Adipose tissue (tissue), 3 donors: ENCODE data around the gene SCGB1C2. TPM values are rescaled to one million over a fixed set of nuclear protein-coding genes. Genes with fewer than 3 reads are reported as not detected.
"Not testable (repeated sequence)": the region's sequence is repeated elsewhere in the genome, so short reads cannot be mapped to it uniquely, and the experiment has no call there.

Experiments
- H3K27ac ChIP-seq: one replicate; pipeline ENCODE4 v1.5.1; 2013; ENCODE audit warnings: low read depth, low read length
- WGBS, 3 donors: extraction: QIAGEN DNeasy Blood & Tissue Kit; methylation state at CpG; one replicate each; pipeline ENCODE4 v1.1.7; 2013; 5-methylcytosine and 5-hydroxymethylcytosine counted together
- polyA plus RNA-seq, 3 donors: library from polyadenylated mRNA; stranded (reverse); fragments of 200-250 nt; gene quantifications; one replicate each; pipeline ENCODE4 v1.2.3, GENCODE V29; 2013
- donor health status: healthy with polysubstance abuse.
- donor health status: Bipolar disorder and iron deficiency.
- donor health status: healthy.

The SCGB1C2 gene
- polyA plus RNA-seq, result under 1 TPM in 1 of 3 donors, not detected in 2; 0.43 TPM

- not testable (repeated sequence) for H3K27ac ChIP-seq
- WGBS, 3 donors, result 57 to 85% (median 81%) methylated on average over 4 to 9 of the region's 16 CpGs
Measured at GRCh38 chr17:137166-137807, at the start of gene SCGB1C2. Gene SCGB1C2, plus strand, starts transcription at chr17:137569. Its CDS starts 22 bp downstream, at chr17:137591.

DNA sequence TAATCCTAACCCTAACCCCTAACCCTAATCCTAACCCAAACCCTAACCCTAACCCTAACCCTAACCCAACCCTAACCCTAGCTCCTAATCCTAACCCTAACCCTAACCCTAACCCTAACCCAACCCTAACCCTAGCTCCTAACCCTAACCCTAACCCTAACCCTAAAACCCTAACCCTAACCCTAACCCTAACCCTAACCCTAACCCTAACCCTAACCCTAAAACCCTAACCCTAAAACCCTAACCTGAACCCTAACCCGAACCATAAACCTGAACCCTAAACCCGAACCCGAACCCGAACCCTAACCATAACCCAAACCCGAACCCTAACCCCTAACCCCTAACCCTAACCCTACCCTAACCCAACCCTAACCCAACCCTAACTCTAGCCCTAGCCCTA lies 24.3 kb upstream of the SCGB1C2 start:
- no CpG with 5 or more reads among the region's 5 CpGs for WGBS, 3 donors
- not testable (repeated sequence) for H3K27ac ChIP-seq

DNA sequence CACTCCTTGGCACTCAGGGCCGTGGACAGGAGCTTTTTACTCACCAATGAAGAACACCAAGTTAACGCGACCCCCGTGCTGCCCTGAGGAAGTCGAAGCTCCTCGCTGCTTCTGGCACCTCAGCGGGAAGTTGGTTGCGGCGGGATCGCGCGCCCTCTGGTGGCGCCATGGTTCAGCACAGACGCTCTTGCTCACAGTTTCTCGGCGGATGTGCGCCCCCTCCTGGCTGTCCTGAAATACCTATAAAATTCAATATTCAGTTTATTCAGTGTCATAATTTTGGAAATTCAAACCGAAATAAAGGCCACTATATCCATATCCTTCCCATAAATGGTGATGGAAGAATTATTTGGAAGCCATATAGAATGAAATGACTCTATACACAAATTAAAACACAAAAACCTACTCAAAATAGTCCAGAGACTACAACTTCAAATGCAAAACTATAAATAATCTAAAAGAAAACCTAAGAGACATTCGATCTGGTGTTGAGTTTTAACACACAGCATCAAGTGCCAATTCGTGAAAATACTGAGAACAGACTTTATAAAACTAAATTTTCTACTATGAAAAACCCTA lies 18.9 kb upstream of the SCGB1C2 start:
- 0 to 2% (median 1%) methylated on average over 16 to 19 of the region's 20 CpGs for WGBS, 3 donors
- not testable (repeated sequence) for H3K27ac ChIP-seq

- WGBS, 3 donors, result 88 to 92% methylated on average over 13 to 16 of the region's 40 CpGs; no CpG with 5 or more reads in 1 of the 3 donors
Measured at GRCh38 chr17:133932-134331, 3.4 kb upstream of the SCGB1C2 start.

DNA sequence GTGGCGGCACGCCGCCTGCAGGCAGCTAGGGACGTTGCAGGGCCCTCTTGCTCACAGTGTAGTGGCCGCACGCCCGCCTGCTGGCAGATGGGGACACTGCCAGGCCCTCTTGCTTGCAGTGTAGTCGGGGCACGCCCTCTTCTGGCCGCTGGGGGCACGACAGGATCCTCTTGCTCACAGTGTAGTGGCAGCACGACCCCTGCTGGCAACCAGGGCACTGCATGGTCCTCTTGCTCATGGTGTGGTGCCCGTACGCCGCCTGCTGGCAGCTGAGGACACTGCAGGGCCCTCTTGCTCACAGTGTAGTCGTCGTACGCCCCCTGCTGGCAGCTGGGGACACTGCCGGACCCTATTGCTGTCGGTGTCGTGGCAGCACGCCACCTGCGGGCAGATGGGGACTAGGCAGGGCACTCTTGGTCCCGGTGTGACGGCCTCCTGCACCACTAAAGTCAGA lies 3.0 kb upstream of the SCGB1C2 start:
- not testable (repeated sequence) for H3K27ac ChIP-seq
- WGBS, 3 donors, result 56 to 75% (median 74%) methylated on average over 7 to 9 of the region's 25 CpGs

More at GRCh38 chr17:133932-134331, 3.4 kb upstream of the SCGB1C2 start:
- not testable (repeated sequence) for H3K27ac ChIP-seq

DNA sequence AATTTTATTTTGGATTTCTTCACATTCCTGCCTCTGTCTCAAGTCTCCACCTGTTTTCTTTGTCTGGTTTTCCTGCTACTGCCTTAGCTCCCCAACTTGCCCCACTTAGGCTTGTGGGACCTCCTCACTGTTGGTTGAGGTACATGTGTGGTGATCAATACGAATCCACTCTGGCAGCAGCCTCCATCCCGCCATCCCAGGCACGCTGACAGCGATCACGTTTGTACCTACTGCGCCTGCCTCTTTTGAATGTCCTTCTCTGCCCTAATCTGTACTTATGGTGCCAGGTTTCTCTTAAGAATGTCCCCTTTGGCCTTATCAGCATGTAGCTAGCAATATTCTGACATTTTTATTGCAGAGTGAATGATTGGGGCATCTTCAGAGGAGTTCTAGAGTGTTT lies 2.3 kb upstream of the SCGB1C2 start:
- H3K27ac ChIP-seq, result not testable (repeated sequence)
- WGBS, 3 donors, result 68 to 78% (median 76%) methylated on average over 6 of the region's 6 CpGs

- H3K27ac ChIP-seq, result not testable (repeated sequence)
- WGBS, 3 donors, result no CpG with 5 or more reads among the region's 1 CpG
Measured at GRCh38 chr17:135895-136294, 1.5 kb upstream of the SCGB1C2 start.

DNA sequence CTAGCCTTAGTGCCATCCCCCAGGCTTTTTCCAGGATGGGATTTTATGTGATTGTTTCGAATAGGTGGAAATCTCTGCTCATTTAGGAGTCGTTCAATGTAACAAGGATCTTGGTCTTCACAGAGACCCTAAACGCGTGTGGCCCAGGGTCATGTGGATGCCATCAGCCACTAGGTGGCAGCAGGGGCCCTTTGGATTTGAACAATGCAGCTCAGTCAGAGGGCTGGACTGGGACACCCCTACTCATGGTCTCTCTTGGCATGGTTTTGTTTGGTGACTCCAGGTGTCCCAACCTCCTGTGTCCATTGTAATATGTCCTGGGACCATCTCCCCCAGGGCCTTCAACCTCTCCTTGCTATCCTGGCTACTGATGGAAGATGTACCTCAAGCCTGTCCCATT lies 838 bp upstream of the SCGB1C2 start:
- H3K27ac ChIP-seq, result not testable (repeated sequence)
- 0 to 7% (median 1%) methylated on average over 3 of the region's 4 CpGs for WGBS, 3 donors

- not testable (repeated sequence) for H3K27ac ChIP-seq
- 69 to 80% (median 69%) methylated on average over 18 to 19 of the region's 22 CpGs for WGBS, 3 donors
Measured at GRCh38 chr17:139401-140205, 2.2 kb downstream of the SCGB1C2 start.

DNA sequence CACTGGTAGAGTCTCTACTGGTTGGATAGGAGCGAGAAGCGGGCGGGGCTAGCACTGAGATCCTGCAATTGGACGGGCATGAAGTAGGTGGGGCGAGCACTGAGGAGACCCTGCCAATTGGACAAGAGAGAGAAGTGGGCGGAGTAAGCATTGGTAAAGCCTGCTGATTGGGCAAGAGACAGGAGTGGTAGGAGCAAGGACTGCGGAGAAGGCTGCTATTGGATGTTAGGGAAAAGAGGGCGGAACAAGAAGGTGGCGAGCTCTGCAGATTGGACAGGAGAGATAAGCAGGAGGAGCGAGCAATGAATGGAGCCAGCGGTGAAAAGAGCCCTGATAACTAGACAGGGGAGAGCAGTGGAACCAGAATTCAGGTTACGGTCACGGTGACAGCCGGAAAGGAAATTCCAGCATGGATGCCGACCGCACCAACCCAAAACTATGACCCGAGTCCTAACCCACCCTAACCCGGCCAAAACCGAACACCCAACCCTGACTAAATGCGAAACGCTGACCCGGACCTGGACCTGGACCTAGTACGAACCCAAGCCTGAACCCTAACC lies 4.8 kb downstream of the SCGB1C2 start:
- 93 to 95% (median 93%) methylated on average over 23 of the region's 23 CpGs for WGBS, 3 donors
- H3K27ac ChIP-seq, result no peak overlapping the region

DNA sequence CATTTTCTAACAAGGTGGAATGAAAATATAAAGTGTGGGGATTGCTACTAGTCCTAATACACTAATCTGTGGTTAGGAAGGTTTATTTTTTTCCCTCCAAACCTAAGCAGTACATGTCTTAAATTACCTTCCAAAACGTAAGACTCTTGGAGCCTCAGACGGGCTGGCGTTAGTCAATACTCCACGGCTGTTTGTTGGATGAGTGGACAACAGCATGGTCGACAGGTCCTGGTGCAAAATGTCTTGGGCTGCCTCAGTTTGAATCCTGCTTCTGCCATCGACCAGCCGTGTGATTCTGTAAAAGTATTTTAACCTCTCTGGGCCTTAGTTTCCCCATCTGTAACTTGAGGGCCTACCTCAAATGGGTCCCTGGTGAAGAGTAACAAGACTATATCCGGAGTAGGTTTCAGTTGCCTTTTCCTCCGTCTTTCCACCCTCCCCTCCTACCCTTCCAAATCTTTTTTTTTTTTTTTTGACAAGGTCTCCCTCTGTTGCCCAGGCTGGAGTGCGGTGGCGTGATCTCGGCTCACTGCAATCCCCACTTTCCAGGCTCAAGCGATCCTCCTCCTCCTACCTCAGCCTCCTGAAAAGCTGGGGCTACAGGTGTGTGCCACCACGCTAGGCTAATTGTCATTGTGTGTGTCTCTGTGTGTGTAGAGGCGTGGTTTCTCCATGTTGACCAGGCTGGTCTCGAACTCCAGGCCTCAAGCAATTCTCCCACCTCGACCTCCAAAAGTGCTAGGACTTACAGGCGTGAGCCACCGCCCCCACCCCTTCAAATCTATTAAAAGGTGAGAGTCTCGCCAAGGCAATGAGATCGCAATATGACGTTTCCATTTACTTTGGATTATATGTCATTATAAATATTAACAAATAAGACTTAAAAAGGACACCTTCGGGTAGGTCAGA lies 5.8 kb downstream of the SCGB1C2 start:
- WGBS, 3 donors, result 65 to 73% (median 71%) methylated on average over 23 of the region's 23 CpGs
- H3K27ac ChIP-seq, result no peak overlapping the region

DNA sequence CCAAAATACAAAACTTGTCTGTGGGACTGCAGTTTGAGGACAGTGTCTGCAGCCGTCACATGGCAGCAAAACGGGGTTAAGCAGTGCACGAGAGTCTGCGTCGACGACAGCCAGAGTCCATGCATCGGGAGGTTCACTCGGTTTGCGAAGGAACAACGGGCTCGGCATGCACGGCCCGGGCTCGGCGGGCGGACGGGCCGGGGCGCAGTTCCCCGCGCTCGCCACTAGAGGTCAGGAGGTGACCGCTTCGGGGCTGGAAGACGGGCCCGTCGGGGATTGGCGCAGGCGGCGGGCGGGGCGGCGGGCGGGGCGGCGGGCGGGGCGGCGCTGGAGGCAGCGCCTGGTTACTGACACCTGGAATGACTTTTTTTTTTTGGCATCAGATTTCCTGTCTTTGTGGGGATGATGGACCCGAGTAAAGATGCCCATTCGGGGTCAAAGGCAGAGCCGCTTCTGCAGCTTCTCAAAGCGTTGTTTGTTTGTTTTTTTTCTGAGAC lies 6.5 kb downstream of the SCGB1C2 start:
- H3K27ac ChIP-seq, result no peak overlapping the region
- WGBS, 3 donors, result 1 to 2% (median 2%) methylated on average over 33 to 44 of the region's 44 CpGs

DNA sequence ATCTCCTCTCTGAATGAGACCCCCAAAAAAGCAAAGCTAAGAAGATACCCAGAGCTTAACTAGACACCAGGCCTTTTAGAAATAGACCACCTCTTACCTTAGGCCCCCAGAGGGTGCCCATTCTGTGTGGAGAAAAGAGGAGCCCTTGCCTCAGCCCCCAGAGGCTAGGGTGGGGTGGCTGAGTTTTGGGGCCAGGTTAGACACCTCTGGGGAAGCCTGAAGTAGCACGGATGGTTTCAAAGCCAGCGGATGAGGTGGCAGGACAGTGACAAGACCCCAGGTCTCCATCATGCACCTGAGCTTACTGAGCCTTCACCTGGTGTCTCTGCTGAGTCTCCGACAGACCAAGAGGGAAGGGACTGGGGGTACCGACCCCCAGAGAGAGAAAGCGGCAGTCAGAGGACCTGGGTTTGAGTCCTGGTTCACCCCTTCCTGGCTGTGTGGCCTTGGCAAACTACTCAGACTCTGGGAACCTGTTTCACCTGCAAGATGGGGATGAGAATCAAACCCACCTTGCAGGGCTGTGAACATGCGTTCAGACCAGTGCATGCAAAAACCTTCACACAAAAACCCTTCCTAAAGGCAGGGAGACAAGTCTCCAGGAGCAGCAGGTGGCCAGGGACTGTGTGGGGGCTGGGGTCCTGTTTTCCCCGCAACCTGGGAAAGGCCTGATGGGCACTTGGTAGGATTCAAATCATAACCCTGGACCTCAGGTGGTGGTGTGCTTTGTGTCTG lies 7.7 kb downstream of the SCGB1C2 start:
- H3K27ac ChIP-seq, result no peak overlapping the region
- 75 to 96% (median 96%) methylated on average over 7 of the region's 7 CpGs for WGBS, 3 donors

- WGBS, 3 donors, result 79 to 85% (median 82%) methylated on average over 16 of the region's 16 CpGs
- no peak overlapping the region for H3K27ac ChIP-seq
Measured at GRCh38 chr17:145671-146541, 8.5 kb downstream of the SCGB1C2 start.

DNA sequence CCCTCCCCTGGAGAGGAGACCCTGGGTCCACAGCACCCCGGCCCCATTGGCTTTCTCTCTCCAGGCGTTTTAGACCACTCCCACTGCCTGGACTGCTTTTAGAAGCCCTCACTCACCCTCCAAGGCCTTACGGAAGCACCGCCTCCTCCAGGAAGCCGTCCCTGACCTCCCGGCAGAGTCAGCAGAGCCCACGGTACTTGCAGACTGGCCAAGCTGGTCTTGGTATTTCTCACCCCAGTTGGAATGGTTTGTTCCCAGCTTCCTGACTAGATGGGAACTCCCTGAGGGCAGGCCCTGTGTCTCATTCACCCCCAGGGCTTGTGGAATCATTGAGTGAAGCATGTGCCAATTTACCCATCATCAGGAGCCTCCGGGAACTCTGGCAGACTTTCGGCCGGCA lies 9.2 kb downstream of the SCGB1C2 start:
- WGBS, 3 donors, result 88 to 89% (median 88%) methylated on average over 10 of the region's 10 CpGs
- no peak overlapping the region for H3K27ac ChIP-seq

- 89 to 96% (median 92%) methylated on average over 20 to 27 of the region's 27 CpGs for WGBS, 3 donors
- H3K27ac ChIP-seq, result no peak overlapping the region
Measured at GRCh38 chr17:146983-147761, 9.8 kb downstream of the SCGB1C2 start.
